LNCaP clone FGC (cell line): Measurements from ENCODE around the gene AP3S2.
A peak's percentile ranks its signal among the peaks of the same experiment; 100 is the strongest.

Source experiments
- DNase-seq: peaks from one replicate; pipeline ENCODE4 v3.0.0-alpha.2; 2011; ENCODE audit warnings: low read depth
- H3K4me3 ChIP-seq: 2 replicates; pipeline ENCODE4 v1.5.1; 2011; ENCODE audit warnings: mild to moderate bottlenecking, low read depth, low read length, control low read depth
- TF ChIP-seq, protein P1 (sequence below): IDR thresholded peaks from 2 replicates; pipeline ENCODE4 v1.5.1; 2012; ENCODE audit warnings: mild to moderate bottlenecking; ENCODE audit not compliant: control insufficient read depth, insufficient read depth; ENCODE audit errors: extremely low read depth

AP3S2 gene

DNA sequence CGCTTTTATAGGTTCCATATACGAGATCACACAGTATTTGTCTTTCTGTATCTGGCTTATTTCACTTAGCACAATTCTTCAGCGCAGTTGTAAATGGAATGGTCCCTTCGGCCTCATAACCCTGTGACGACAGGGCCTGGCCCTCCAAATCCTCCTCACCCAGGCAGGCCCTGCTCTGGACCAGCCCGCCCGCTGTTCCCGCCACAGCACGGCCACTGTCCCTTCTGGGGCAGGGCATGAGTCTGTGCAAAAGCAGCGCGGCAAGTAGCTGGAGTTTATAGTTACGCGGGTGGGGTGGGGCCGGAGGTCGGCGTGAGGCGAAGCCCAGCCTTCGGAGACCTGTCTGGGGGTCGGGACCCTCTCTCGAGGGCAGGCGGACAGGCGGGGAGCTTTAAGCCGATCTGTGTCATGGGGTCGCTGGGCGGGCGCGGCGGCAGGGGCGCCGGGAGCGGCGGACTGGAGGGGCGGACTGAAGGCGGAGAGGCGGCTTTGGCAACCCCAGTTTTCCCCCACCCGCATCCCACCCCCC lies 18.4 kb upstream of the AP3S2 start:
- TF ChIP-seq, protein P1, sequence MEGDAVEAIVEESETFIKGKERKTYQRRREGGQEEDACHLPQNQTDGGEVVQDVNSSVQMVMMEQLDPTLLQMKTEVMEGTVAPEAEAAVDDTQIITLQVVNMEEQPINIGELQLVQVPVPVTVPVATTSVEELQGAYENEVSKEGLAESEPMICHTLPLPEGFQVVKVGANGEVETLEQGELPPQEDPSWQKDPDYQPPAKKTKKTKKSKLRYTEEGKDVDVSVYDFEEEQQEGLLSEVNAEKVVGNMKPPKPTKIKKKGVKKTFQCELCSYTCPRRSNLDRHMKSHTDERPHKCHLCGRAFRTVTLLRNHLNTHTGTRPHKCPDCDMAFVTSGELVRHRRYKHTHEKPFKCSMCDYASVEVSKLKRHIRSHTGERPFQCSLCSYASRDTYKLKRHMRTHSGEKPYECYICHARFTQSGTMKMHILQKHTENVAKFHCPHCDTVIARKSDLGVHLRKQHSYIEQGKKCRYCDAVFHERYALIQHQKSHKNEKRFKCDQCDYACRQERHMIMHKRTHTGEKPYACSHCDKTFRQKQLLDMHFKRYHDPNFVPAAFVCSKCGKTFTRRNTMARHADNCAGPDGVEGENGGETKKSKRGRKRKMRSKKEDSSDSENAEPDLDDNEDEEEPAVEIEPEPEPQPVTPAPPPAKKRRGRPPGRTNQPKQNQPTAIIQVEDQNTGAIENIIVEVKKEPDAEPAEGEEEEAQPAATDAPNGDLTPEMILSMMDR = no peak
- DNase-seq = no peak
- peak overlapping the region; percentile 60 for H3K4me3 ChIP-seq

DNA sequence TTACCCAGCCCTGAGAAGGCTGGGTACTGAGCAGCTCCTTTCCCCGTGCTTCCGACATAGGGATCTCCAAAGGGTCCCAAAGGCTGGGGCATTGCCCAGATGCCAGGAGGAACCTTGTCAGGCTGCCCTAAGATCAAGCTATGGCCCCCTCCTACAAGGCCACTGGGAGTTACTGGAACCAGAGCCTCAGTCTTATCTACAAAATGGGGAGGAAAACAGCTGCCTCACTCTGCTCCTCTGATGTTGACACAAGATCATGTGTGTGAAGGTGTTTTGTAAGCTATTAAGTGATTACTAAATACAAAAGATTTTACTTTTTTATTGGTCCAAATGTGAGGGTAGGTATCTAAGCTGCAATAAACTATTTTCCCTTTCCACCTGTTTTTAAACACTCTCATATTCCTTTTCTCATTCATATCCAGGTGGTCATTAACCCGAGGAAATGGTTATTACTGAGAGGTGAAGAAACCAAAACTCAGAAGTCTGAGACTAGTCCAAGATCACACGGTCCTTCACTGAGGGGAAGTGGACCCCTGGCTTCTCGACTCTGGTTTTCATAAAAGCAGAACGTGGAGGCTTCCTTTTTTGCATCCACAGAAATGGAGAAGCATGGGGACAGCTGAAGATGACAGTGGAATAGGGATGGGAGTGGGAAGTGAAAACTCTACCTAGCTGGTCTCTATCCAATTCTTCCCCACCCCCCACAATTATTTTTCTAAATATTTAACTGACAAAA lies 17.3 kb upstream of the AP3S2 start:
- no peak for DNase-seq
- no peak overlapping the region for H3K4me3 ChIP-seq

DNA sequence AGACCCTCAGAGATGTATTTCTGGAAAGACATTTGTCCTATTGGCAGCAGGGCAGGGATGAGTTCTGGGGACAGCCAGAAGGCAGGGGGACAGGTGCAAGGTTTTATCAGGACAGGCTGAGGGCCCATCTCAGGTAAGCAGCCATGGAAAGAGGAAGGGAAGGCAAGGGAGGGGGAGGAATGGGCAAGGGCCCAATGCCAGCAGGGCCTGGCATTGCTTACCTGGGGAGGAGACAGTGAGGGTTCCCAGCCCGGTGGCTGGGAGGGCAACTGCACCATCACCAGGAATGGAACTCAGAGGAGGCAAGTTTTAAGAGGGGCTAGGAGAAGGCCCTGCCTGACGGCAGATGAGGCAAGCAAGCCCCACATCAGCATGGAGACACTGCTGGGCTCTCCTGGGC lies 15.8 kb upstream of the AP3S2 start:
- DNase-seq = no peak
- TF ChIP-seq, protein P1 = no peak

More for the DNA sequence above, 17.3 kb upstream of the AP3S2 start:
- TF ChIP-seq, protein P1 = no peak

DNA sequence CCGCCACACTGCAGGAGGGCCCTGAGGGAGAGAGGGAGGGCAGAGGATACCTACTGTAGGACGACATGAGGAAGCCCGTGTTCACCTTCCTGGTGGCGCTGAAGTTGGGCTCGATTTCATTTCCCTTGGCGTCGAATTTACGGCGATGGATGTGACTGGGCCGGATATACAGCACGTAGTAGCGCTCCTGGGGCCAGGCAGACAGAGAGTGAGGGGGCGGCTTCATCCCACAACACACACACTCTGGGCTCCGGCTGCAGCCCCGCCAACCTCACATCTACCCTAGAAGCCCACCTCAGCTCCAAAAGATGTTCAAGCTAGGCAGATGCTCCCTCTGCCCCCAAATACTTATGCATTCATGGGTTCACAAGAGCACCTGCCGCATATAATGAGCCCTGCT lies 14.4 kb upstream of the AP3S2 start:
- TF ChIP-seq, protein P1 = no peak
- no peak for DNase-seq
- H3K4me3 ChIP-seq = no peak overlapping the region

More for the DNA sequence above, 15.8 kb upstream of the AP3S2 start:
- H3K4me3 ChIP-seq = no peak overlapping the region

GRCh38 chr15:89907289-89907688 lies 13.5 kb upstream of the AP3S2 start:
- DNase-seq = no peak
- H3K4me3 ChIP-seq = no peak overlapping the region
- TF ChIP-seq, protein P1 = no peak

- TF ChIP-seq, protein P1 = no peak
- DNase-seq = no peak
- no peak overlapping the region for H3K4me3 ChIP-seq
Measured at GRCh38 chr15:89905846-89906378, 12.1 kb upstream of the AP3S2 start.
